BLaER1 (cell line): ENCODE data around the gene MYO15A.

ENCODE experiments used
- H3K27ac ChIP-seq: shearing (Covaris generic); formaldehyde crosslinking; 2 replicates; pipeline ENCODE4 v1.8.1; 2022
- H3K27me3 ChIP-seq: shearing (Covaris generic); formaldehyde crosslinking; 2 replicates; pipeline ENCODE4 v1.8.1; 2022
- H3K36me3 ChIP-seq: shearing (Covaris generic); formaldehyde crosslinking; 2 replicates; pipeline ENCODE4 v1.8.1; 2022
- H3K4me1 ChIP-seq: shearing (Covaris generic); formaldehyde crosslinking; 2 replicates; pipeline ENCODE4 v1.8.1; 2022
- H3K4me2 ChIP-seq: shearing (Covaris generic); formaldehyde crosslinking; 2 replicates; pipeline ENCODE4 v1.8.1; 2022
- H3K4me3 ChIP-seq: shearing (Covaris generic); formaldehyde crosslinking; 2 replicates; pipeline ENCODE4 v1.8.1; 2022
- H3K9ac ChIP-seq: shearing (Covaris generic); formaldehyde crosslinking; 2 replicates; pipeline ENCODE4 v1.8.1; 2022
- H3K9me3 ChIP-seq: shearing (Covaris generic); formaldehyde crosslinking; 2 replicates; pipeline ENCODE4 v1.8.1; 2022
- H4K20me1 ChIP-seq: shearing (Covaris generic); formaldehyde crosslinking; 2 replicates; pipeline ENCODE4 v1.8.1; 2022
- Cebpa-rat ChIP-seq: shearing (Covaris generic); IDR thresholded peaks from 2 replicates; pipeline ENCODE4 v1.8.1; 2022

MYO15A gene

GRCh38 chr17:18129041-18129502 is 20.5 kb downstream of the MYO15A start:
- Histone ChIP-seq H3K27ac (no peak overlapping the region), H3K4me3 (no peak overlapping the region), H3K4me2 (no peak overlapping the region), H3K27me3 (no peaks in the 10 kb centered on the region), H3K36me3 (no peaks in the 10 kb centered on the region), H3K4me1 (peaks cover 6% of the 10 kb centered on the region; the same call in 1 of the 2 replicates), H4K20me1 (no peaks in the 10 kb centered on the region), H3K9ac (no peak overlapping the region), H3K9me3 (no peaks in the 10 kb centered on the region)
- 0 out of 2 replicates have a peak, but pooled peaks have one; percentile 37 for TF ChIP-seq Cebpa-rat

GRCh38 chr17:18132711-18133110 is 24.2 kb downstream of the MYO15A start:
- Histone ChIP-seq H3K9ac (no peak overlapping the region), H3K4me3 (no peak overlapping the region), H3K4me1 (peaks cover 6% of the 10 kb centered on the region; the same call in 1 of the 2 replicates), H3K36me3 (no peaks in the 10 kb centered on the region), H3K27ac (no peak overlapping the region), H4K20me1 (no peaks in the 10 kb centered on the region), H3K4me2 (no peak overlapping the region), H3K27me3 (no peaks in the 10 kb centered on the region), H3K9me3 (no peaks in the 10 kb centered on the region)
- no peak for TF ChIP-seq Cebpa-rat

- Histone ChIP-seq H4K20me1 (no peaks in the 10 kb centered on the region), H3K9ac (no peak overlapping the region), H3K27ac (no peak overlapping the region), H3K4me2 (no peak overlapping the region), H3K9me3 (no peaks in the 10 kb centered on the region), H3K4me3 (no peak overlapping the region), H3K4me1 (peaks cover 6% of the 10 kb centered on the region; the same call in 1 of the 2 replicates), H3K36me3 (no peaks in the 10 kb centered on the region), H3K27me3 (no peaks in the 10 kb centered on the region)
- TF ChIP-seq Cebpa-rat: no peak
These were observed 27.8 kb downstream of the MYO15A start for GRCh38 chr17:18136357-18136756.

GRCh38 chr17:18138065-18138749 is 29.7 kb downstream of the MYO15A start:
- no peaks in the 10 kb centered on the region for H4K20me1 ChIP-seq
- H3K4me2 ChIP-seq: no peak overlapping the region
- H3K4me1 ChIP-seq: no peaks in the 10 kb centered on the region
- no peaks in the 10 kb centered on the region for H3K9me3 ChIP-seq
- H3K27me3 ChIP-seq: no peaks in the 10 kb centered on the region
- no peaks in the 10 kb centered on the region for H3K36me3 ChIP-seq
- no peak for TF ChIP-seq Cebpa-rat
- no peak overlapping the region for H3K9ac ChIP-seq
- H3K27ac ChIP-seq: no peak overlapping the region
- H3K4me3 ChIP-seq: no peak overlapping the region

GRCh38 chr17:18139092-18139491 is 30.5 kb downstream of the MYO15A start:
- Histone ChIP-seq H3K9me3 (no peaks in the 10 kb centered on the region), H3K27ac (no peak overlapping the region), H3K4me2 (no peak overlapping the region), H3K27me3 (no peaks in the 10 kb centered on the region), H3K4me3 (no peak overlapping the region), H3K4me1 (peaks cover 3% of the 10 kb centered on the region), H3K36me3 (no peaks in the 10 kb centered on the region), H3K9ac (no peak overlapping the region), H4K20me1 (no peaks in the 10 kb centered on the region)
- TF ChIP-seq Cebpa-rat: no peak

GRCh38 chr17:18139498-18139897 is 30.9 kb downstream of the MYO15A start:
- Histone ChIP-seq H3K27ac (no peak overlapping the region), H3K9me3 (no peaks in the 10 kb centered on the region), H3K27me3 (no peaks in the 10 kb centered on the region), H3K4me2 (no peak overlapping the region), H3K4me3 (no peak overlapping the region), H3K9ac (no peak overlapping the region), H3K36me3 (no peaks in the 10 kb centered on the region), H4K20me1 (no peaks in the 10 kb centered on the region), H3K4me1 (peaks cover 7% of the 10 kb centered on the region)
- TF ChIP-seq Cebpa-rat: no peak

GRCh38 chr17:18139949-18140348 is 31.4 kb downstream of the MYO15A start:
- Histone ChIP-seq H3K9ac (no peak overlapping the region), H3K9me3 (no peaks in the 10 kb centered on the region), H3K4me1 (peaks cover 11% of the 10 kb centered on the region), H3K27ac (no peak overlapping the region), H3K36me3 (no peaks in the 10 kb centered on the region), H3K4me3 (no peak overlapping the region), H3K4me2 (no peak overlapping the region), H3K27me3 (no peaks in the 10 kb centered on the region), H4K20me1 (no peaks in the 10 kb centered on the region)
- no peak for TF ChIP-seq Cebpa-rat

GRCh38 chr17:18140648-18141047 is 32.1 kb downstream of the MYO15A start:
- H3K9ac ChIP-seq: no peak overlapping the region
- H3K27ac ChIP-seq: no peak overlapping the region
- H3K4me1 ChIP-seq: peaks cover 13% of the 10 kb centered on the region
- TF ChIP-seq Cebpa-rat: no peak
- H3K9me3 ChIP-seq: no peaks in the 10 kb centered on the region
- no peak overlapping the region for H3K4me3 ChIP-seq
- H3K36me3 ChIP-seq: no peaks in the 10 kb centered on the region
- no peaks in the 10 kb centered on the region for H4K20me1 ChIP-seq
- H3K4me2 ChIP-seq: no peak overlapping the region
- H3K27me3 ChIP-seq: no peaks in the 10 kb centered on the region

- Histone ChIP-seq H3K9me3 (no peaks in the 10 kb centered on the region), H3K4me3 (no peak overlapping the region), H3K36me3 (no peaks in the 10 kb centered on the region), H4K20me1 (no peaks in the 10 kb centered on the region), H3K4me2 (no peak overlapping the region), H3K9ac (no peak overlapping the region), H3K27ac (no peak overlapping the region), H3K27me3 (no peaks in the 10 kb centered on the region), H3K4me1 (peaks cover 13% of the 10 kb centered on the region)
- no peak for TF ChIP-seq Cebpa-rat
These were observed 32.8 kb downstream of the MYO15A start for GRCh38 chr17:18141210-18141803.

- Histone ChIP-seq H3K9me3 (no peaks in the 10 kb centered on the region), H3K27ac (no peak overlapping the region), H3K4me2 (no peak overlapping the region), H3K4me3 (no peak overlapping the region), H3K9ac (no peak overlapping the region), H3K36me3 (no peaks in the 10 kb centered on the region), H4K20me1 (no peaks in the 10 kb centered on the region), H3K4me1 (peaks cover 13% of the 10 kb centered on the region), H3K27me3 (no peaks in the 10 kb centered on the region)
- no peak for TF ChIP-seq Cebpa-rat
These were observed 33.9 kb downstream of the MYO15A start for GRCh38 chr17:18142417-18142816.
